NOMO-1 treated with DMSO at 0.1 percent for 48 hours (cell line): Measurements from ENCODE around the gene PLXNA4.

Experiments
- DNase-seq: peaks from one replicate; lab custom pipeline; 2025; ENCODE audit not compliant: unreplicated experiment; lab: John Stamatoyannopoulos, UW

PLXNA4 gene

GRCh38 chr7:132078891-132079735 is 497.2 kb downstream of the PLXNA4 start:
- DNase-seq = no peak

DNA sequence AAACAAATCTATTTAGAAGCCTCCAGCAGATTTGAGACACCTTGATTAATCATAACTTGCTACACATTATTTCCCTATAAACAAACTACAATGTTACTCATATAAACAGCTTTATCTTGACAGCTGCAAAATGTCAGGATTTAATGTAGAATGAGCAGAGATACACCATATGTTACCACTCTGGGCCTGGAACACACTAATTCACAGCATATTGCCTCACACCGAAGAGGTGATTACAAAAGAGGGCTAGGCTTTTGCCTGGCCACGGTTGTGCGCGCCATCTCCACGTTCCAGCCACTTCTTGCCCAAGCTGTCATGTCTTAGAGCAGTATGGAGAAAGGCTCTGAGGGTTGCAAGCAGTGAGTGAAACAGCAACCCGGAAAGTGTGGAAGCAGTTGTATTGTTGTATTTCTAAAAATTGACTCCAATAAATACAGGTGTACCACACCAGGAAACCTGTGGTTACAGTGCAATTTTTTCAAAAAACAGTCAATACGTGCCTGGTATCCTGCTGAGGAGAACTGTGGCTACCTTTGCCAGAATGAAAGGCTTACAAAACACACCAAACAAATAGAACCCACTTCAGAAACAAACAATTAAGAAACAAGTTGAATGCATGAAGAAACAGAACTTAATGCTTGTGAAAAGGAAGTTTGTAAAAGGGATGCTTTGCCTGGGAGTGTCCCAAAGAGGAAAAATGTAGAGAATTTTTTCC is 498.1 kb downstream of the PLXNA4 start:
- no peak for DNase-seq

- DNase-seq = no peak
These were observed 499.8 kb downstream of the PLXNA4 start for GRCh38 chr7:132076301-132077035.

GRCh38 chr7:132075515-132075914 is 500.8 kb downstream of the PLXNA4 start:
- DNase-seq = no peak

- DNase-seq = no peak
These were observed 502.2 kb downstream of the PLXNA4 start for GRCh38 chr7:132073920-132074589.
